Fibroblast of lung (primary cell): Measurements from ENCODE around the gene RASGEF1B. TPM values are rescaled to one million over a fixed set of nuclear protein-coding genes. Genes with fewer than 3 reads are reported as not detected.

ENCODE experiments used
- DNase-seq, 2 donors: peaks; one replicate each; pipeline versions ENCODE4 v3.0.0 to v3.0.0-alpha.2; 2010; ENCODE audit warnings: low read depth in 2 of 2
- H2AFZ ChIP-seq: 2 replicates; pipeline ENCODE4 v1.5.1; 2012; ENCODE audit warnings: low read length, control low read depth, inconsistent platforms
- H3K27ac ChIP-seq: 2 replicates; pipeline ENCODE4 v1.5.1; 2011; ENCODE audit warnings: low read length, control low read depth; ENCODE audit not compliant: insufficient read depth
- H3K27me3 ChIP-seq: 2 replicates; pipeline ENCODE4 v1.5.1; 2011; ENCODE audit warnings: mild to moderate bottlenecking, low read length; ENCODE audit not compliant: control insufficient read depth, insufficient read depth
- H3K36me3 ChIP-seq: 2 replicates; pipeline ENCODE4 v1.5.1; 2011; ENCODE audit warnings: low read length; ENCODE audit not compliant: control insufficient read depth, insufficient read depth
- H3K4me1 ChIP-seq: 2 replicates; pipeline ENCODE4 v1.5.1; 2011; ENCODE audit warnings: low read length; ENCODE audit not compliant: control insufficient read depth, insufficient read depth; ENCODE audit errors: extremely low read depth
- H3K4me2 ChIP-seq: 2 replicates; pipeline ENCODE4 v1.5.1; 2011; ENCODE audit warnings: low read length, control low read depth; ENCODE audit not compliant: insufficient read depth; ENCODE audit errors: extremely low read depth
- H3K4me3 ChIP-seq, 4 experiments: fragments of 200-600 bp in 1 of 4; sonication (generic) in 1 of 4; replicated peaks in 1 of 4; 2 replicates each; pipeline ENCODE4 v1.5.1; 2011 to 2016; ENCODE audit warnings: low read length in 4 of 4, low read depth in 3 of 4, mild to moderate bottlenecking in 3 of 4, control low read depth in 2 of 4, inconsistent platforms in 1 of 4, mixed read lengths in 1 of 4; ENCODE audit not compliant: insufficient read depth in 1 of 4; ENCODE audit errors: control extremely low read depth in 1 of 4
- H3K79me2 ChIP-seq: 2 replicates; pipeline ENCODE4 v1.5.1; 2012; ENCODE audit warnings: mild to moderate bottlenecking, low read length, inconsistent platforms; ENCODE audit not compliant: control insufficient read depth, insufficient read depth
- H3K9ac ChIP-seq: 2 replicates; pipeline ENCODE4 v1.5.1; 2011; ENCODE audit warnings: mild to moderate bottlenecking, low read length, control low read depth; ENCODE audit not compliant: insufficient read depth
- H3K9me3 ChIP-seq: 2 replicates; pipeline ENCODE4 v1.5.1; 2012; ENCODE audit warnings: low read depth, low read length; ENCODE audit not compliant: control insufficient read depth, insufficient read depth
- H4K20me1 ChIP-seq: 2 replicates; pipeline ENCODE4 v1.5.1; 2011; ENCODE audit warnings: low read length; ENCODE audit not compliant: control insufficient read depth, insufficient read depth; ENCODE audit errors: extremely low read depth
- EZH2 ChIP-seq: IDR thresholded peaks from 2 replicates; pipeline ENCODE4 v1.5.1; 2012; ENCODE audit warnings: low read length, control low read depth, mild to moderate bottlenecking; ENCODE audit errors: missing control alignments
- polyA plus RNA-seq, 2 donors: library from polyadenylated mRNA; depleted of rRNA in 1 of 2; stranded (reverse) in 1 of 2; unstranded in 1 of 2; fragments of >200 nt; gene quantifications; 2 replicates each; pipeline ENCODE4 v1.2.1, GENCODE V29; 2011 to 2012; ENCODE audit warnings: missing spikeins in 1 of 2
- total RNA-seq: library from RNA; depleted of rRNA; stranded (reverse); fragments of >200 nt; gene quantifications from 2 replicates; pipeline ENCODE4 v1.2.1, GENCODE V29; 2014
- TF ChIP-seq, protein P1 (sequence below), 2 donors: IDR thresholded peaks in 1 of 2; conservative IDR thresholded peaks in 1 of 2; 1 replicate in 1 of 2; 2 replicates in 1 of 2; pipeline ENCODE4 v1.5.1; 2011 to 2012; ENCODE audit warnings: low read length in 2 of 2, control low read depth in 1 of 2, inconsistent platforms in 1 of 2, low read depth in 1 of 2, mild to moderate bottlenecking in 1 of 2

RASGEF1B gene
- total and polyA plus RNA-seq, 2 donors (not counting 1 experiment from before 2014, with no cell fraction given), result 0.02 to 0.33 TPM

DNA sequence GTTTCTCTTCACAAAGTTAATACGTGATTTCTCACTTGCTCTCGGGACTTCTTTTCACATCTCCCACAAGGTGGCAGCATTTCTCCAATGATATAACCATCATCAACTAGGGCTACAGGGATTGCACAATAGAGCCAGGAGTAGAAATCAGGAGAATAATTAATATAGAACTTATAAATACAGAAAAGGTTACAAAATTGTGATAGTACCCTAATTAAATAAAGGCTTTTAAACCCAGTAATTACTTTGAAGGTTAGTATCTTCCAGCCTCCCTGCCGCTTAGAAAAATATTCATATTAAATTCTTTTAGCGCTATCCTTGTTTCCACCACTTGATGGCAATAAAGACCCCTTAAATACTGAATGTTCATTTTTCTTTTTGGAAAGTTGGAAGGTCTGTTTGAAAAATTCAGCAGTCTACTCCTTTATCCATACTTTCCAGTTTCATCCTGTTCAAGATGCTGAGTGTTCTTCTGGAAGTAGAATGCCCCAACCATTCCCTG lies 65.8 kb downstream of the RASGEF1B start:
- peak; percentile 59 to 89 for DNase-seq

DNA sequence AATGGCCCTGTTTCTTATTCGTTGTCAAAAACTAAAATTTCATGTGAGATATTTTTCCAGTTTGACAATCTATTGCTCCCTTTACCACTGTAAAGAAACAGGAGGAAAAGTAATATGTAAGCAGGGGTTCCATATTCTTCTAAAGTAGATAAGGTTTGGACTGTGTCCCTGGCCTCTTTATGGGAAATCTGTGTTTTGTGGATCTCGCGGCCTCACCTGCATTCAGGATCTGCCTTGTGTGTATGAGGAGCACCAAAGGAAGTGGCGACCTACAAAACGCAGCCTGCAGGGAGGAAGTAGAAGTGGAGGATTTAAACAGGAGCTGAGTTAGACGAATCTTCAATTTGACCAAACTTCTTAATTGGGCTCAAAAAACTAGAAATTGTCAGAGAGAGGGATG lies 67.0 kb downstream of the RASGEF1B start:
- TF ChIP-seq, protein P1, sequence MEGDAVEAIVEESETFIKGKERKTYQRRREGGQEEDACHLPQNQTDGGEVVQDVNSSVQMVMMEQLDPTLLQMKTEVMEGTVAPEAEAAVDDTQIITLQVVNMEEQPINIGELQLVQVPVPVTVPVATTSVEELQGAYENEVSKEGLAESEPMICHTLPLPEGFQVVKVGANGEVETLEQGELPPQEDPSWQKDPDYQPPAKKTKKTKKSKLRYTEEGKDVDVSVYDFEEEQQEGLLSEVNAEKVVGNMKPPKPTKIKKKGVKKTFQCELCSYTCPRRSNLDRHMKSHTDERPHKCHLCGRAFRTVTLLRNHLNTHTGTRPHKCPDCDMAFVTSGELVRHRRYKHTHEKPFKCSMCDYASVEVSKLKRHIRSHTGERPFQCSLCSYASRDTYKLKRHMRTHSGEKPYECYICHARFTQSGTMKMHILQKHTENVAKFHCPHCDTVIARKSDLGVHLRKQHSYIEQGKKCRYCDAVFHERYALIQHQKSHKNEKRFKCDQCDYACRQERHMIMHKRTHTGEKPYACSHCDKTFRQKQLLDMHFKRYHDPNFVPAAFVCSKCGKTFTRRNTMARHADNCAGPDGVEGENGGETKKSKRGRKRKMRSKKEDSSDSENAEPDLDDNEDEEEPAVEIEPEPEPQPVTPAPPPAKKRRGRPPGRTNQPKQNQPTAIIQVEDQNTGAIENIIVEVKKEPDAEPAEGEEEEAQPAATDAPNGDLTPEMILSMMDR (conservative IDR thresholded peaks at IDR 0.05 in 1 of 2, IDR thresholded peaks at IDR 0.05 in 1 of 2; ENCODE audit: low read depth in 1 of 2, low read length in 2 of 2), result no peak
- no peak for TF ChIP-seq EZH2
- no peak for DNase-seq
- no peaks in the 10 kb centered on the region for H3K36me3 ChIP-seq
- no peak overlapping the region for H3K9ac ChIP-seq
- no peak overlapping the region for H3K27ac ChIP-seq
- H3K4me1 ChIP-seq, result no peaks in the 10 kb centered on the region
- H3K4me3 ChIP-seq, result no peak overlapping the region
- H3K27me3 ChIP-seq, result no peaks in the 10 kb centered on the region
- no peak overlapping the region for H3K4me2 ChIP-seq
- no peaks in the 10 kb centered on the region for H3K79me2 ChIP-seq
- no peaks in the 10 kb centered on the region for H4K20me1 ChIP-seq
- H2AFZ ChIP-seq, result no peak overlapping the region
- H3K9me3 ChIP-seq, result no peaks in the 10 kb centered on the region

More for the DNA sequence above, 65.8 kb downstream of the RASGEF1B start:
- Histone ChIP-seq H3K27me3 (no peaks in the 10 kb centered on the region), H4K20me1 (no peaks in the 10 kb centered on the region), H3K4me2 (peak overlapping the region; percentile 57), H3K27ac (no peak overlapping the region), H2AFZ (no peak overlapping the region), H3K4me3 (peak overlapping the region in 2 of 4 experiments; percentile 13 to 47), H3K9ac (no peak overlapping the region), H3K36me3 (no peaks in the 10 kb centered on the region), H3K9me3 (no peaks in the 10 kb centered on the region), H3K79me2 (no peaks in the 10 kb centered on the region), H3K4me1 (no peaks in the 10 kb centered on the region)
- TF ChIP-seq, protein P1 (conservative IDR thresholded peaks at IDR 0.05 in 1 of 2, IDR thresholded peaks at IDR 0.05 in 1 of 2; ENCODE audit: low read depth in 1 of 2, low read length in 2 of 2), result peak; percentile 66 to 76
- no peak for TF ChIP-seq EZH2

DNA sequence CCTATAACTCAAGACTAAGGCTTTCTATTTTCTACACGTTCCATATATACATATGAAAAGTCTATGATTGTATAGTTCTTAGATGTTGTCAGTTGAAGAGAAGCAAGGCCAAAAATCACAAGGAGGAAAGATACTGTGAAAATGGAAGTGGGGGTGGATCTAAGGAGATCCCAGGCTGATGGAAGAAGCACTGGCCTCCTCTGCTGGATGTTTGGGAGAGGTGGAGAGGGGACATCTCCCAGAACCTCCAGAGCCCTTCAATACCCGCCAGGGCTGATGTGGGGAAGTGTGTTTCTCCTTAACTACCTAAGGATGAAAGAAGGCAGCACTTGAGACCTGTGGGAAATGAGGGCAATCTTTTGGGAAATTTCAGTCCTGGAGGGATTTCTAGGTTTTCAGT lies 67.4 kb downstream of the RASGEF1B start:
- no peaks in the 10 kb centered on the region for H3K79me2 ChIP-seq
- no peak overlapping the region for H3K9ac ChIP-seq
- H2AFZ ChIP-seq, result no peak overlapping the region
- peak in 1 of 2 donors; percentile 15 for DNase-seq
- no peaks in the 10 kb centered on the region for H3K36me3 ChIP-seq
- no peaks in the 10 kb centered on the region for H3K27me3 ChIP-seq
- H3K9me3 ChIP-seq, result no peaks in the 10 kb centered on the region
- no peaks in the 10 kb centered on the region for H4K20me1 ChIP-seq
- H3K27ac ChIP-seq, result no peak overlapping the region
- H3K4me1 ChIP-seq, result no peaks in the 10 kb centered on the region
- TF ChIP-seq, protein P1 (conservative IDR thresholded peaks at IDR 0.05 in 1 of 2, IDR thresholded peaks at IDR 0.05 in 1 of 2; ENCODE audit: low read depth in 1 of 2, low read length in 2 of 2), result peak; percentile 26 to 28
- no peak for TF ChIP-seq EZH2
- no peak overlapping the region for H3K4me2 ChIP-seq
- no peak overlapping the region for H3K4me3 ChIP-seq
